K562 (cell line): ENCODE results near the gene ZNF574. TPM values are rescaled to one million over a fixed set of nuclear protein-coding genes. Genes with fewer than 3 reads are reported as not detected.

ENCODE experiments used
- ATAC-seq: fragments of 200-7000 bp; cut with Tn5 transposase; 3 replicates; pipeline ENCODE4 v1.9.1; 2020; ENCODE audit warnings: moderate library complexity
- BruUV-seq: library from RNA; stranded (reverse); fragments of 400-500 nt; replicated peaks from 2 replicates; lab custom pipeline; 2021; lab: Mats Ljungman, UMichigan
- CTCF ChIA-PET: fragments of 300-600 bp; formaldehyde crosslinking; extraction: SDS; loops from one replicate; lab custom pipeline; 2021; ENCODE audit warnings: low intra/inter-chr PET ratio; lab: Yijun Ruan, JAX
- POLR2A ChIA-PET: fragments of 300-600, 350-650 bp; sonication (Branson Sonifier 250); formaldehyde crosslinking; extraction: SDS; loops from one replicate; lab custom pipeline; 2021; ENCODE audit warnings: antibody characterized with exemption, inconsistent platforms; lab: Yijun Ruan, JAX
- DNase-seq, 4 experiments: peaks; one replicate each; pipeline versions ENCODE4 v3.0.0 to v3.0.0-alpha.2; 2011 to 2018; ENCODE audit warnings: low spot score in 3 of 4, mixed read lengths in 3 of 4; ENCODE audit errors: extremely low read depth in 1 of 4
- FAIRE-seq: peaks from 2 replicates; lab custom pipeline; 2011; peaks lifted over from hg19 to GRCh38; lab: Jason Lieb, UNC
- H2AFZ ChIP-seq: 2 replicates; pipeline ENCODE4 v1.6.0; 2011; ENCODE audit warnings: low read depth, low read length, control low read depth, inconsistent platforms
- H3K27ac ChIP-seq: fragments of 200-600 bp; 3 replicates; pipeline ENCODE4 v1.8.0; 2011; ENCODE audit warnings: low read depth, mild to moderate bottlenecking, control low read depth, inconsistent platforms, low read length, moderate library complexity, mixed read lengths; ENCODE audit errors: extremely low read depth
- H3K27me3 ChIP-seq, 2 experiments: fragments of 300-600 bp in 1 of 2; 2 replicates in 1 of 2; 3 replicates in 1 of 2; pipeline versions ENCODE4 v1.6.0 to v1.8.0; 2011; ENCODE audit warnings: inconsistent platforms in 2 of 2, low read length in 2 of 2, mild to moderate bottlenecking in 1 of 2, mixed read lengths in 1 of 2, moderate library complexity in 1 of 2; ENCODE audit not compliant: control insufficient read depth in 2 of 2, insufficient read depth in 2 of 2
- H3K36me3 ChIP-seq: fragments of 300-600 bp; 3 replicates; pipeline ENCODE4 v1.8.0; 2011; ENCODE audit warnings: mild to moderate bottlenecking, low read length, inconsistent platforms; ENCODE audit not compliant: control insufficient read depth, insufficient read depth
- H3K4me1 ChIP-seq, 2 experiments: fragments of 200-600 bp in 1 of 2; replicated peaks in 1 of 2; 2 replicates in 1 of 2; 3 replicates in 1 of 2; pipeline versions ENCODE4 v1.5.1 to v1.8.0; 2011; ENCODE audit warnings: inconsistent platforms in 2 of 2, low read length in 2 of 2, mild to moderate bottlenecking in 1 of 2, mixed read lengths in 1 of 2, moderate library complexity in 1 of 2; ENCODE audit not compliant: control insufficient read depth in 2 of 2, insufficient read depth in 2 of 2
- H3K4me2 ChIP-seq: 2 replicates; pipeline ENCODE4 v1.6.1; 2011; ENCODE audit warnings: low read length, control low read depth, inconsistent platforms, mixed read lengths; ENCODE audit not compliant: insufficient read depth
- H3K4me3 ChIP-seq: fragments of 200-600 bp; sonication (generic), shearing (Covaris generic); 2 replicates; pipeline ENCODE4 v1.5.1; 2016; ENCODE audit warnings: control low read depth, inconsistent platforms
- H3K79me2 ChIP-seq: fragments of 200-600 bp; 3 replicates; pipeline ENCODE4 v1.8.0; 2011; ENCODE audit warnings: low read length, inconsistent platforms; ENCODE audit not compliant: control insufficient read depth, insufficient read depth
- H3K9ac ChIP-seq, 2 experiments: 2 replicates each; pipeline versions ENCODE4 v1.6.0 to v1.6.1; 2011; ENCODE audit warnings: low read depth in 2 of 2, low read length in 2 of 2, control low read depth in 1 of 2, inconsistent platforms in 1 of 2, mild to moderate bottlenecking in 1 of 2, mixed read lengths in 1 of 2; ENCODE audit not compliant: insufficient read depth in 1 of 2
- H3K9me1 ChIP-seq: one replicate; pipeline ENCODE4 v1.6.0; 2011; ENCODE audit warnings: inconsistent platforms, mild to moderate bottlenecking, low read length, moderate library complexity; ENCODE audit not compliant: control insufficient read depth, insufficient read depth
- H3K9me3 ChIP-seq: replicated peaks from 2 replicates; pipeline ENCODE4 v1.5.1; 2011; ENCODE audit warnings: low read depth, low read length, inconsistent platforms; ENCODE audit not compliant: control insufficient read depth, insufficient read depth
- H4K20me1 ChIP-seq: replicated peaks from 2 replicates; pipeline ENCODE4 v1.6.1; 2011; ENCODE audit warnings: low read length, inconsistent platforms, mixed read lengths; ENCODE audit not compliant: control insufficient read depth, insufficient read depth
- E4F1 ChIP-seq: fragments of 250-450 bp; sonication (Bioruptor Pico); IDR thresholded peaks from 2 replicates; pipeline ENCODE4 v1.5.0; 2021; ENCODE audit warnings: mild to moderate bottlenecking, borderline replicate concordance
- KDM5B ChIP-seq: fragments of 200-600 bp; sonication (generic); IDR thresholded peaks from 2 replicates; pipeline ENCODE4 v1.6.1; 2012; ENCODE audit warnings: low read depth, mild to moderate bottlenecking, moderate library complexity, low read length, control low read depth, inconsistent platforms; ENCODE audit not compliant: insufficient replicate concordance
- NR3C1 ChIP-seq: sonication (generic); formaldehyde crosslinking; IDR thresholded peaks from 2 replicates; pipeline ENCODE4 v1.8.1; 2022; ENCODE audit warnings: missing genetic modification reagents
- POLR2A ChIP-seq: fragments of 450-650 bp; conservative IDR thresholded peaks from 2 replicates; pipeline ENCODE4 v1.6.1; 2016
- SRSF1 ChIP-seq: fragments of 200-400 bp; formaldehyde crosslinking; IDR thresholded peaks from 2 replicates; pipeline ENCODE4 v1.6.1; 2017; ENCODE audit warnings: mild to moderate bottlenecking, low read depth, low read length, moderate library complexity
- TBL1XR1 ChIP-seq, 2 experiments: IDR thresholded peaks; 2 replicates each; pipeline ENCODE4 v1.6.1; 2012; ENCODE audit warnings: improper control_type of control experiment in 2 of 2, low read length in 2 of 2, mild to moderate bottlenecking in 1 of 2
- XRCC3 ChIP-seq: fragments of 450-650 bp; IDR thresholded peaks from 2 replicates; pipeline ENCODE4 v1.6.1; 2017; ENCODE audit warnings: mild to moderate bottlenecking, moderate library complexity
- ZNF584 ChIP-seq: fragments of 200-800 bp; sonication (Bioruptor generic); IDR thresholded peaks from 2 replicates; pipeline ENCODE4 v1.6.1; 2016; ENCODE audit warnings: low read depth, mild to moderate bottlenecking, missing genetic modification characterization, missing compliant biosample characterization
- ZNF75A ChIP-seq: fragments of 450-650 bp; formaldehyde crosslinking; IDR thresholded peaks from 2 replicates; pipeline ENCODE4 v1.4.0; 2020; ENCODE audit warnings: mild to moderate bottlenecking
- WGBS: fragments of 100-300 bp; shearing (Covaris generic); methylation state at CpG from one replicate; pipeline ENCODE4 v1.1.6; 2016; ENCODE audit warnings: low coverage, mixed read lengths; ENCODE audit not compliant: insufficient coverage; ENCODE audit errors: missing lambda C conversion rate; 5-methylcytosine and 5-hydroxymethylcytosine counted together
- in situ Hi-C: fragments of 300-500 bp; cut with MboI; formaldehyde crosslinking; loops from 4 replicates; pipeline ENCODE4 v1.15.0; 2018; ENCODE audit warnings: inconsistent platforms, mixed read lengths
- intact Hi-C: fragments of 100-400 bp; cut with micrococcal nuclease; formaldehyde crosslinking; loops from 2 replicates; pipeline ENCODE4 v1.14.2; 2022
- polyA plus RNA-seq, 8 experiments: library from polyadenylated mRNA; depleted of rRNA in 4 of 8; stranded (reverse) in 5 of 8; unstranded in 3 of 8; fragments of >200 nt; fragmentation: Nextera tagmentation in 2 of 8; fragmentation: Illumina TruSeq in 1 of 8; extraction: Ambion mirVana in 2 of 8; extraction: Trizol in 1 of 8; gene quantifications; 2 replicates each; pipeline versions ENCODE4 v1.2.1 to v1.2.3, GENCODE V29; 2011 to 2014; ENCODE audit warnings: inconsistent platforms in 1 of 8, missing spikeins in 1 of 8
- total RNA-seq, 7 experiments: library from RNA; depleted of rRNA in 6 of 7; stranded (reverse); fragments of >200 nt in 6 of 7; fragmentation: Illumina TruSeq in 2 of 7; extraction: Trizol in 2 of 7; gene quantifications; 2 replicates each; pipeline versions ENCODE4 v1.2.1 to v1.2.3, GENCODE V29; 2011 to 2021; ENCODE audit warnings: low replicate concordance in 1 of 7
- TF ChIP-seq, protein P1 (sequence below): fragments of 250-450 bp; sonication (Bioruptor Pico); IDR thresholded peaks from 2 replicates; pipeline ENCODE4 v1.4.0; 2020
- TF ChIP-seq, protein P2 (sequence below), 2 experiments: IDR thresholded peaks; 2 replicates each; pipeline ENCODE4 v1.6.1; 2012; ENCODE audit warnings: improper control_type of control experiment in 2 of 2, low read depth in 2 of 2, low read length in 2 of 2, borderline replicate concordance in 1 of 2

The ZNF574 gene
- total and polyA plus RNA-seq, 9 of the 15 experiments (the other 6 are each of a cell fraction or from before 2014, with no cell fraction given) = 0.24 to 20.7 (median 8.4) TPM

DNA sequence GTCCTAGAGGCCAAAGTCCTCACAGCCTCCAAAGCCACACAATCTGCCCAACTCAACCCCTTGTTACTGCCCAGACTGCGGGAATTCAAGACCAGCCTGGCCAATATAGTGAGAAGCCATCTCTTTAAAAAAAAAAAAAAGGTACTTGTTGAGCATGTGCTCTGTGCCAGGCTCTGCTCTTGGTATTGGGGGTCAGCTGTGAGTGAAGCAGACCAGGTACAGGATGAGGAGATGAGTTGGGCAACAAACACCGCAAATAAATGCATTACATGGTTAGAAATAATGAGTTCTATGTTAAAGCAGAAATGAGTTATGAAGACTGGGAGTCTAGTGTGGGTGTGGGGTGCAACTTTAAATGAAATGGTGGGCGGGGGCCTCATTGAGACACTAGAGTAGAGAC, 15.8 kb upstream of the ZNF574 start:
- H3K9ac ChIP-seq = no peak overlapping the region
- no peaks in the 10 kb centered on the region for H3K36me3 ChIP-seq
- H3K9me3 ChIP-seq = no peaks in the 10 kb centered on the region
- peaks cover 6 to 36% of the 10 kb centered on the region in 2 experiments for H3K27me3 ChIP-seq
- DNase-seq (no peak), FAIRE-seq (no peak), ATAC-seq (no peak)
- intact Hi-C loops (no loop called here), in situ Hi-C loops (no loop called here)
- peaks cover 3 to 7% of the 10 kb centered on the region in 2 experiments; a peak in 4 of 5 replicates for H3K4me1 ChIP-seq
- no peaks in the 10 kb centered on the region for H3K79me2 ChIP-seq
- no peak overlapping the region for H3K27ac ChIP-seq
- H3K4me2 ChIP-seq = no peak overlapping the region
- WGBS = 10% methylated on average over 3 of the region's 3 CpGs
- no peak for TF ChIP-seq SRSF1
- TF ChIP-seq, protein P1, sequence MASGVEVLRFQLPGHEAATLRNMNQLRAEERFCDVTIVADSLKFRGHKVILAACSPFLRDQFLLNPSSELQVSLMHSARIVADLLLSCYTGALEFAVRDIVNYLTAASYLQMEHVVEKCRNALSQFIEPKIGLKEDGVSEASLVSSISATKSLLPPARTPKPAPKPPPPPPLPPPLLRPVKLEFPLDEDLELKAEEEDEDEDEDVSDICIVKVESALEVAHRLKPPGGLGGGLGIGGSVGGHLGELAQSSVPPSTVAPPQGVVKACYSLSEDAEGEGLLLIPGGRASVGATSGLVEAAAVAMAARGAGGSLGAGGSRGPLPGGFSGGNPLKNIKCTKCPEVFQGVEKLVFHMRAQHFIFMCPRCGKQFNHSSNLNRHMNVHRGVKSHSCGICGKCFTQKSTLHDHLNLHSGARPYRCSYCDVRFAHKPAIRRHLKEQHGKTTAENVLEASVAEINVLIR (CRISPR knock-in tag) = no peak
- no peak for TF ChIP-seq POLR2A
- no peak for TF ChIP-seq ZNF75A
- TF ChIP-seq E4F1 = no peak
- no peak for TF ChIP-seq TBL1XR1 (IDR thresholded peaks at IDR 0.05; ENCODE audit: low read length in 2 of 2)
- no peak for TF ChIP-seq XRCC3
- TF ChIP-seq, protein P2, sequence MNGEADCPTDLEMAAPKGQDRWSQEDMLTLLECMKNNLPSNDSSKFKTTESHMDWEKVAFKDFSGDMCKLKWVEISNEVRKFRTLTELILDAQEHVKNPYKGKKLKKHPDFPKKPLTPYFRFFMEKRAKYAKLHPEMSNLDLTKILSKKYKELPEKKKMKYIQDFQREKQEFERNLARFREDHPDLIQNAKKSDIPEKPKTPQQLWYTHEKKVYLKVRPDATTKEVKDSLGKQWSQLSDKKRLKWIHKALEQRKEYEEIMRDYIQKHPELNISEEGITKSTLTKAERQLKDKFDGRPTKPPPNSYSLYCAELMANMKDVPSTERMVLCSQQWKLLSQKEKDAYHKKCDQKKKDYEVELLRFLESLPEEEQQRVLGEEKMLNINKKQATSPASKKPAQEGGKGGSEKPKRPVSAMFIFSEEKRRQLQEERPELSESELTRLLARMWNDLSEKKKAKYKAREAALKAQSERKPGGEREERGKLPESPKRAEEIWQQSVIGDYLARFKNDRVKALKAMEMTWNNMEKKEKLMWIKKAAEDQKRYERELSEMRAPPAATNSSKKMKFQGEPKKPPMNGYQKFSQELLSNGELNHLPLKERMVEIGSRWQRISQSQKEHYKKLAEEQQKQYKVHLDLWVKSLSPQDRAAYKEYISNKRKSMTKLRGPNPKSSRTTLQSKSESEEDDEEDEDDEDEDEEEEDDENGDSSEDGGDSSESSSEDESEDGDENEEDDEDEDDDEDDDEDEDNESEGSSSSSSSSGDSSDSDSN (IDR thresholded peaks at IDR 0.05; ENCODE audit: borderline replicate concordance in 1 of 2, low read depth in 2 of 2, low read length in 2 of 2) = no peak
- TF ChIP-seq ZNF584 (CRISPR knock-in tag) = no peak
- no peak for TF ChIP-seq NR3C1 (CRISPR knock-in tag)
- no peak for TF ChIP-seq KDM5B
- CTCF ChIA-PET = no interaction called here
- no TSS peak for BruUV-seq
- no peaks in the 10 kb centered on the region for H4K20me1 ChIP-seq
- POLR2A ChIA-PET = interaction anchor here (0.8 to 1.1 kb wide), 2 partner anchors 11 to 13 kb away, joined by 3 read pairs; no protein-coding TSS in a partner anchor
- H3K4me3 ChIP-seq = no peak overlapping the region
- no peak overlapping the region for H2AFZ ChIP-seq
- no peaks in the 10 kb centered on the region for H3K9me1 ChIP-seq
